ENCODE data around the gene HIP1. TPM values are rescaled to one million over a fixed set of nuclear protein-coding genes. Genes with fewer than 3 reads are reported as not detected.

The HIP1 gene
- total and polyA plus RNA-seq, 2 of the 13 experiments (the other 11 are each of a cell fraction or from before 2014, with no cell fraction given), result 4.5 to 6.2 TPM

- no peak for TF ChIP-seq NFAT5 (CRISPR knock-in tag; IDR thresholded peaks at IDR 0.05)
- no peak for TF ChIP-seq ZNF530 (CRISPR knock-in tag; IDR thresholded peaks at IDR 0.05; ENCODE audit: low read depth)
- no peak for TF ChIP-seq ZFP82 (CRISPR knock-in tag; IDR thresholded peaks at IDR 0.05; ENCODE audit: borderline replicate concordance)
- no peak for TF ChIP-seq ARID5B (CRISPR knock-in tag; IDR thresholded peaks at IDR 0.05)
- TF ChIP-seq MNT (IDR thresholded peaks at IDR 0.05), result no peak
- TF ChIP-seq SYNCRIP (IDR thresholded peaks at IDR 0.05; ENCODE audit: insufficient read depth, low read depth, low read length), result no peak
- peak; percentile 24; the same call in 1 of the 2 replicates for TF ChIP-seq ZBTB4 (CRISPR knock-in tag; IDR thresholded peaks at IDR 0.05; ENCODE audit: borderline replicate concordance)
- TF ChIP-seq ZNF639 (CRISPR knock-in tag; conservative IDR thresholded peaks at IDR 0.05), result peak; percentile 63; the same call in 1 of the 2 replicates
- TF ChIP-seq ZBTB7A (CRISPR knock-in tag; IDR thresholded peaks at IDR 0.05), result no peak
- peak; percentile 48; the same call in 1 of the 2 replicates for TF ChIP-seq ZC3H13 (CRISPR knock-in tag; IDR thresholded peaks at IDR 0.05)
- no peak for TF ChIP-seq KAT7 (CRISPR knock-in tag; IDR thresholded peaks at IDR 0.05; ENCODE audit: borderline replicate concordance)
- no peak for TF ChIP-seq TCF12 (IDR thresholded peaks at IDR 0.05)
- no peak; the same call in 1 of the 2 replicates for TF ChIP-seq TCF12 (CRISPR knock-in tag; IDR thresholded peaks at IDR 0.05)
These were observed 127.1 kb downstream of the HIP1 start (continued) for GRCh38 chr7:75611557-75612178.

All from HepG2 (cell line).